Testis (tissue), 3 donors: Measurements from ENCODE around the gene PAX7. TPM values are rescaled to one million over a fixed set of nuclear protein-coding genes. Genes with fewer than 3 reads are reported as not detected.
"Not testable (repeated sequence)": the region's sequence is repeated elsewhere in the genome, so short reads cannot be mapped to it uniquely, and the experiment has no call there.

Source experiments
- DNase-seq: peaks from one replicate; pipeline ENCODE4 v3.0.0-alpha.2; 2019
- H3K27ac ChIP-seq, 2 donors: fragments of 200-600 bp; sonication (generic); one replicate each; pipeline ENCODE4 v1.5.1; 2019
- H3K27me3 ChIP-seq: fragments of 200-600 bp; sonication (generic); one replicate; pipeline ENCODE4 v1.5.1; 2019
- H3K36me3 ChIP-seq: fragments of 200-600 bp; sonication (generic); one replicate; pipeline ENCODE4 v1.5.1; 2017; ENCODE audit warnings: low read depth; ENCODE audit errors: missing control alignments
- H3K4me1 ChIP-seq: fragments of 200-600 bp; sonication (generic); one replicate; pipeline ENCODE4 v1.5.1; 2019
- H3K4me3 ChIP-seq, 2 donors: fragments of 200-600 bp; sonication (generic); one replicate each; pipeline ENCODE4 v1.5.1; 2017 to 2019
- H3K9me3 ChIP-seq: fragments of 200-600 bp; sonication (generic); one replicate; pipeline ENCODE4 v1.5.1; 2017
- POLR2A ChIP-seq: fragments of 450-650 bp; IDR thresholded peaks from one replicate; pipeline ENCODE4 v1.6.1; 2017; ENCODE audit warnings: antibody characterized with exemption, mild to moderate bottlenecking, moderate library complexity
- WGBS, 2 donors: methylation state at CpG; one replicate each; pipeline ENCODE4 v1.1.5; 2018; 5-methylcytosine and 5-hydroxymethylcytosine counted together
- intact Hi-C: fragments of 100-400 bp; cut with DNase I; formaldehyde crosslinking; loops from one replicate; pipeline ENCODE4 v1.15.1; 2023; ENCODE audit warnings: low total_unique reads
- polyA plus RNA-seq: library from polyadenylated mRNA; stranded (reverse); fragments of 350-450 nt; fragmentation: Illumina TruSeq; extraction: RNeasy Lipid Tissue Mini Kit (QIAGEN cat#74804); gene quantifications from one replicate; pipeline ENCODE4 v1.2.3, GENCODE V29; 2014; ENCODE audit warnings: low read depth, low replicate concordance; ENCODE audit not compliant: insufficient read depth
- total RNA-seq, 2 donors: library from RNA; depleted of rRNA; stranded (reverse); fragments of >200 nt; gene quantifications; one replicate each; pipeline ENCODE4 v1.2.3, GENCODE V29; 2016
- TF ChIP-seq, protein P1 (sequence below), 3 experiments: fragments of 450-650 bp in 2 of 3; fragments of 200-600 bp in 1 of 3; sonication (generic) in 1 of 3; IDR thresholded peaks; one replicate each; pipeline ENCODE4 v1.5.1; 2016 to 2019; ENCODE audit warnings: antibody characterized with exemption in 3 of 3, mild to moderate bottlenecking in 2 of 3, moderate library complexity in 1 of 3

Gene PAX7
- total and polyA plus RNA-seq, 3 donors from 2014 or later, result 0.16 to 0.37 (median 0.18) TPM

GRCh38 chr1:18739897-18740296, 109.3 kb downstream of the PAX7 start:
- intact Hi-C loops, result no loop called here
- H3K4me3 ChIP-seq, result no peak overlapping the region
- DNase-seq, result no peak
- no peaks in the 10 kb centered on the region for H3K27me3 ChIP-seq
- 66 to 76% methylated on average over 15 of the region's 15 CpGs for WGBS, 2 donors
- H3K9me3 ChIP-seq, result no peaks in the 10 kb centered on the region
- no peaks in the 10 kb centered on the region for H3K36me3 ChIP-seq
- no peaks in the 10 kb centered on the region for H3K4me1 ChIP-seq
- TF ChIP-seq, protein P1, sequence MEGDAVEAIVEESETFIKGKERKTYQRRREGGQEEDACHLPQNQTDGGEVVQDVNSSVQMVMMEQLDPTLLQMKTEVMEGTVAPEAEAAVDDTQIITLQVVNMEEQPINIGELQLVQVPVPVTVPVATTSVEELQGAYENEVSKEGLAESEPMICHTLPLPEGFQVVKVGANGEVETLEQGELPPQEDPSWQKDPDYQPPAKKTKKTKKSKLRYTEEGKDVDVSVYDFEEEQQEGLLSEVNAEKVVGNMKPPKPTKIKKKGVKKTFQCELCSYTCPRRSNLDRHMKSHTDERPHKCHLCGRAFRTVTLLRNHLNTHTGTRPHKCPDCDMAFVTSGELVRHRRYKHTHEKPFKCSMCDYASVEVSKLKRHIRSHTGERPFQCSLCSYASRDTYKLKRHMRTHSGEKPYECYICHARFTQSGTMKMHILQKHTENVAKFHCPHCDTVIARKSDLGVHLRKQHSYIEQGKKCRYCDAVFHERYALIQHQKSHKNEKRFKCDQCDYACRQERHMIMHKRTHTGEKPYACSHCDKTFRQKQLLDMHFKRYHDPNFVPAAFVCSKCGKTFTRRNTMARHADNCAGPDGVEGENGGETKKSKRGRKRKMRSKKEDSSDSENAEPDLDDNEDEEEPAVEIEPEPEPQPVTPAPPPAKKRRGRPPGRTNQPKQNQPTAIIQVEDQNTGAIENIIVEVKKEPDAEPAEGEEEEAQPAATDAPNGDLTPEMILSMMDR (IDR thresholded peaks at IDR 0.05), result no peak
- no peak for TF ChIP-seq POLR2A
- no peak overlapping the region for H3K27ac ChIP-seq

DNA sequence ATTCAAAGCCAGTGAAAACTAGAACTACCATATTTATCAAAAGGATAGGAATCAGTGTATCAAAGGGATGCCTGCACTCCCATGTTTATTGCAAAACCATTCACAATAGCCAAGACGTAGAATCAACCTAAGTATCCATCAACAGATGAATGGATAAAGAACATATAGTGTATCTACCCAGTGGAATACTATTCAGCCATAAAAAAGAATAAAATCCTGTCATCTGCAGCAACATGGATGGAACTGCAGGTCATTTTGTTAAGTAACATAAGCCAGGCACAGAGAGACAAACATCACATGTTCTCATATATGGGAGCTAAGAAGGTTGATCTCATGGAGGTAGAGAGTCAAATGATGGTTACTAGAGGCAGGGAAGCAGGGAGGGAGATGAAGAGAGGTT, 110.0 kb downstream of the PAX7 start:
- 75 to 93% methylated on average over 1 of the region's 1 CpG for WGBS, 2 donors
- intact Hi-C loops, result no loop called here
- TF ChIP-seq POLR2A, result no peak
- TF ChIP-seq, protein P1 (IDR thresholded peaks at IDR 0.05), result no peak
- no peaks in the 10 kb centered on the region for H3K36me3 ChIP-seq
- no peaks in the 10 kb centered on the region for H3K4me1 ChIP-seq
- H3K9me3 ChIP-seq, result no peaks in the 10 kb centered on the region
- no peak overlapping the region for H3K4me3 ChIP-seq
- no peaks in the 10 kb centered on the region for H3K27me3 ChIP-seq
- H3K27ac ChIP-seq, result no peak overlapping the region
- no peak for DNase-seq

DNA sequence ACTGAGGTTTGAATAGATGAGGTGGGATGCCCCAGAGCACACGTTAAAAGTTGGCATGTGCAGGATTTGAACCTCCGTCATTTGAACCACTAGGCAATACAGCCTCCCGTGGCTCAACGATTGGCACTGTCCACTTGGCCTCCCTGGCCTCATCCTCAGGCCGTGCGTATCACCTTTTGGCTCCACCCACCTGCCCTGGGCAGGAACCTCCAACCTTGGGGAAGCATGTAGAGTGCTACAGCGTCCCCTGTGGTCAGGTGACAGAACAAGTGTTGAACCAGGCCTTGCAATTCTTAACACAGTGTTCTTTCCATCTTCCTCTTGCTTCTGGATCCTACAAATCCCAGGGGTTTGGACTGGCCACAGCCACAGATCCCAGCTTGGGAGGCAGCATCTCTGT, 112.6 kb downstream of the PAX7 start:
- no peaks in the 10 kb centered on the region for H3K4me1 ChIP-seq
- intact Hi-C loops, result no loop called here
- no peak for DNase-seq
- TF ChIP-seq POLR2A, result no peak
- H3K27ac ChIP-seq, result no peak overlapping the region
- H3K4me3 ChIP-seq, result no peak overlapping the region
- H3K27me3 ChIP-seq, result no peaks in the 10 kb centered on the region
- no peaks in the 10 kb centered on the region for H3K36me3 ChIP-seq
- 55 to 60% methylated on average over 7 of the region's 7 CpGs for WGBS, 2 donors
- no peaks in the 10 kb centered on the region for H3K9me3 ChIP-seq

GRCh38 chr1:18744381-18744780, 113.7 kb downstream of the PAX7 start:
- H3K4me1 ChIP-seq, intact Hi-C loops, DNase-seq, H3K4me3 ChIP-seq, H3K27me3 ChIP-seq, H3K36me3 ChIP-seq, H3K27ac ChIP-seq, H3K9me3 ChIP-seq: not testable (repeated sequence)
- 58 to 88% methylated on average over 1 of the region's 1 CpG for WGBS, 2 donors

GRCh38 chr1:18746981-18747380, 116.3 kb downstream of the PAX7 start:
- no peak overlapping the region for H3K4me3 ChIP-seq
- no peaks in the 10 kb centered on the region for H3K27me3 ChIP-seq
- H3K9me3 ChIP-seq, result no peaks in the 10 kb centered on the region
- H3K4me1 ChIP-seq, result no peaks in the 10 kb centered on the region
- no peak overlapping the region for H3K27ac ChIP-seq
- intact Hi-C loops, result no loop called here
- DNase-seq, result no peak
- H3K36me3 ChIP-seq, result no peaks in the 10 kb centered on the region
- TF ChIP-seq, protein P1 (IDR thresholded peaks at IDR 0.05), result no peak
- no peak for TF ChIP-seq POLR2A
- 74 to 83% methylated on average over 5 of the region's 5 CpGs for WGBS, 2 donors

DNA sequence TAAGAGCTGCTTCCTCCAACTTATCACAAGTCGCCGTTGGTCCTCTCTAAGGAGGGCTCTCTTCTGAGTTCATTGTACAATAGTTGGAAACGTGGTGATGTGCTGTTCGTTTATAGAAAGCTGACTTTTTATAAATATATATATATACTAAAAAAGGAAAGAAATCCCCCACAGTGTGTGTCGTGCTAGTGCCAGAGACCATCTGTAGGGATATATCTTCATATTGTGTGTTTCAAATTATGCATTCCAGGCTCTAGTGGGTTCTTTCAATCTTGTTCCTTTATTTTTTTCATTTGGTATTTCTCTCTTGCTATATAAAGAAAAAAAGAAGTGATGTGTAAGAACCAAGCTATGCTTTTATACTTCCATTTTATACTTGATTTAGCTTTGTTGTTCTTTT, 117.0 kb downstream of the PAX7 start:
- Histone ChIP-seq H3K36me3 (no peaks in the 10 kb centered on the region), H3K9me3 (no peaks in the 10 kb centered on the region), H3K4me3 (no peak overlapping the region), H3K27me3 (no peaks in the 10 kb centered on the region), H3K4me1 (no peaks in the 10 kb centered on the region), H3K27ac (no peak overlapping the region)
- TF ChIP-seq, protein P1 (IDR thresholded peaks at IDR 0.05), result no peak
- no peak for TF ChIP-seq POLR2A
- no peak for DNase-seq
- WGBS, 2 donors, result 82 to 84% methylated on average over 5 of the region's 5 CpGs
- intact Hi-C loops, result no loop called here
